ENCODE measurements around the gene GHR.

GRCh38 chr5:42436051-42436450 lies 12.8 kb downstream of the GHR start:
- TF ChIP-seq, protein P1, sequence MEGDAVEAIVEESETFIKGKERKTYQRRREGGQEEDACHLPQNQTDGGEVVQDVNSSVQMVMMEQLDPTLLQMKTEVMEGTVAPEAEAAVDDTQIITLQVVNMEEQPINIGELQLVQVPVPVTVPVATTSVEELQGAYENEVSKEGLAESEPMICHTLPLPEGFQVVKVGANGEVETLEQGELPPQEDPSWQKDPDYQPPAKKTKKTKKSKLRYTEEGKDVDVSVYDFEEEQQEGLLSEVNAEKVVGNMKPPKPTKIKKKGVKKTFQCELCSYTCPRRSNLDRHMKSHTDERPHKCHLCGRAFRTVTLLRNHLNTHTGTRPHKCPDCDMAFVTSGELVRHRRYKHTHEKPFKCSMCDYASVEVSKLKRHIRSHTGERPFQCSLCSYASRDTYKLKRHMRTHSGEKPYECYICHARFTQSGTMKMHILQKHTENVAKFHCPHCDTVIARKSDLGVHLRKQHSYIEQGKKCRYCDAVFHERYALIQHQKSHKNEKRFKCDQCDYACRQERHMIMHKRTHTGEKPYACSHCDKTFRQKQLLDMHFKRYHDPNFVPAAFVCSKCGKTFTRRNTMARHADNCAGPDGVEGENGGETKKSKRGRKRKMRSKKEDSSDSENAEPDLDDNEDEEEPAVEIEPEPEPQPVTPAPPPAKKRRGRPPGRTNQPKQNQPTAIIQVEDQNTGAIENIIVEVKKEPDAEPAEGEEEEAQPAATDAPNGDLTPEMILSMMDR (conservative IDR thresholded peaks at IDR 0.05 in 1 of 2, IDR thresholded peaks at IDR 0.05 in 1 of 2; ENCODE audit: extremely low read depth in 1 of 2, insufficient read depth in 1 of 2, low read depth in 1 of 2, low read length in 2 of 2), result no peak
- no peak for TF ChIP-seq EZH2 (IDR thresholded peaks at IDR 0.05; ENCODE audit: borderline replicate concordance, low read length)

Measured in mammary epithelial cell (primary cell).